ENCODE data around the gene ACTG1.

The ACTG1 gene

DNA sequence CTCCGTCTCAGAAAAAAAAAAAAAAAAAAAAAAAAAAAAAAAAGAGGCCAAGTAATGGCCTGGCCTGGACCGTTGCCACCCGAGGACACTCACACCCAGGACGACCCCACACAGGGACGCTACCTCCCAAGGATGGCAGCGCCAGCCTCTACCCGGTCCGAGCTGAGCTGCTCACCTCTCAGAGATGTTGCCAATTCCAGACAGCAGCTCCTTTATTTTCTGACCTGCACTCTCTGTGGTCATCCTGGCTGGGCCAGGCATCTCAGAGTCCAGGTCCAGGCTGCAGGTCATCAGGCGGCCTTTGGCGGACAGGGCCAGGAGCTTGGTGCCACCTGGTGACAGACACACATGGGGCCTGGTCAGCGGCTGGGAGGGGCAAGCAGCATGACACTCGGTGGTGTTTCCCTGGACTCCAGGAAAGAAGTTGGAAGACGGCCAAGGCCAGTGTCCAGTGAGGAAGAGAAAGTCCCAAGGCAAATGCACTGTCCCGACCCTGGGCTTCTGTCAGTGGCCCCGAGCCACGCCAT, 36.5 kb upstream of the ACTG1 start:
- DNase-seq (ENCODE audit: extremely low spot score) = no peak
- CTCF ChIA-PET = interaction anchor here (0.6 kb wide), 2 partner anchors 26 to 127 kb away, joined by 3 read pairs; no protein-coding TSS in a partner anchor
- no peak for TF ChIP-seq L3MBTL2 (conservative IDR thresholded peaks at IDR 0.05)
- no peak for TF ChIP-seq SP1 (IDR thresholded peaks at IDR 0.05)
- no peak for TF ChIP-seq BHLHE40 (IDR thresholded peaks at IDR 0.05; ENCODE audit: borderline replicate concordance)
- TF ChIP-seq SUZ12 (IDR thresholded peaks at IDR 0.05) = no peak
- no peak for TF ChIP-seq TARDBP (IDR thresholded peaks at IDR 0.05)
- TF ChIP-seq ARNT (IDR thresholded peaks at IDR 0.05) = no peak
- no peak for TF ChIP-seq LEF1 (IDR thresholded peaks at IDR 0.05; ENCODE audit: borderline replicate concordance)
- TF ChIP-seq, protein P1, sequence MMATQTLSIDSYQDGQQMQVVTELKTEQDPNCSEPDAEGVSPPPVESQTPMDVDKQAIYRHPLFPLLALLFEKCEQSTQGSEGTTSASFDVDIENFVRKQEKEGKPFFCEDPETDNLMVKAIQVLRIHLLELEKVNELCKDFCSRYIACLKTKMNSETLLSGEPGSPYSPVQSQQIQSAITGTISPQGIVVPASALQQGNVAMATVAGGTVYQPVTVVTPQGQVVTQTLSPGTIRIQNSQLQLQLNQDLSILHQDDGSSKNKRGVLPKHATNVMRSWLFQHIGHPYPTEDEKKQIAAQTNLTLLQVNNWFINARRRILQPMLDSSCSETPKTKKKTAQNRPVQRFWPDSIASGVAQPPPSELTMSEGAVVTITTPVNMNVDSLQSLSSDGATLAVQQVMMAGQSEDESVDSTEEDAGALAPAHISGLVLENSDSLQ (IDR thresholded peaks at IDR 0.05) = no peak
- TF ChIP-seq HDGF (IDR thresholded peaks at IDR 0.05; ENCODE audit: borderline replicate concordance) = no peak
- no peak for TF ChIP-seq ELF4 (IDR thresholded peaks at IDR 0.05)
- no peak for TF ChIP-seq FOXA1 (IDR thresholded peaks at IDR 0.05)
- TF ChIP-seq FOXK2 (IDR thresholded peaks at IDR 0.05) = no peak
- TF ChIP-seq NFRKB (IDR thresholded peaks at IDR 0.05) = no peak
- TF ChIP-seq ZNF384 (IDR thresholded peaks at IDR 0.05) = no peak
- TF ChIP-seq FOXM1 (IDR thresholded peaks at IDR 0.05; ENCODE audit: borderline replicate concordance) = no peak
- POLR2A ChIA-PET = no interaction called here

- no peak for TF ChIP-seq NFRKB (IDR thresholded peaks at IDR 0.05)
- no peak for TF ChIP-seq ELF4 (IDR thresholded peaks at IDR 0.05)
- TF ChIP-seq BHLHE40 (IDR thresholded peaks at IDR 0.05; ENCODE audit: borderline replicate concordance) = no peak
- TF ChIP-seq SUZ12 (IDR thresholded peaks at IDR 0.05) = no peak
- TF ChIP-seq L3MBTL2 (conservative IDR thresholded peaks at IDR 0.05) = no peak
- TF ChIP-seq HDGF (IDR thresholded peaks at IDR 0.05; ENCODE audit: borderline replicate concordance) = no peak
- POLR2A ChIA-PET = no interaction called here
- CTCF ChIA-PET = no interaction called here
- no peak for DNase-seq (ENCODE audit: extremely low spot score)
Measured at GRCh38 chr17:81547614-81547982, 35.0 kb upstream of the ACTG1 start.

DNA sequence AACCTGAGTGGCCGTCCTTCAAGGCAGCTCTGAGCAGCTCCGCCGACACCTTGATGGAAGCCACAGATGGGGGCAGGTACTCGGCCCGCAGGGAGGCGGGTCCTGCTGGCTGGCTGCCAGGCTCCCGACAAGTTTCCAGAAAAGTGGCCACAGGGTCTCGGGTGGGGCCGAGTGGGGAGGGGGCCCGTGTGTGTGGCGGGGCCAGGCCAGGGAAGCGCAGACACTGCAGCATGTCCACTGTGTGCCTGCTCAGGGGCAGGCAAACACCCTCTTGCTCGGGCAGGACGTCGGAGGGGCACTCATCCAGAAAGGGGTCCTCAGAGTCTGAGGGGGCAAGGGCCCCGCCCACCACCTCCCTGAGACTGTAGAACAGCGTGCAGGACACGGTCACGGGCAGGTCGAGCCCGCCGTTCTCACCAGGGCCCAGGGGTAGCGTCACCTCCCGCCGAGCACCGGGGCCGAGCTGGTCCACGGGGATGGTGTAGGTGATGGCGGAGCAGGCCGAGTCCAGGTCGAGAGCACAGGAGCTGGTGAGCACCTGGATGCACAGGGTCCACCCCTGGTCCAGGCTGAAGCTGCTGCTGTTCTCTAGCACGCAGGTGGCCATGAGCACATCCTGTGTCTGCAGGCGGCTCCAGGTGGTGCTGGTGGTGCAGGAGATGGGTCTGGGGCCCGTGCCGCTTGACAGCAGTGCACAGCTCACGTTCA, 34.5 kb upstream of the ACTG1 start:
- CTCF ChIA-PET = no interaction called here
- TF ChIP-seq ZNF384 (IDR thresholded peaks at IDR 0.05) (no peak), L3MBTL2 (conservative IDR thresholded peaks at IDR 0.05) (no peak), SP1 (IDR thresholded peaks at IDR 0.05) (no peak), BHLHE40 (IDR thresholded peaks at IDR 0.05; ENCODE audit: borderline replicate concordance) (no peak), FOXK2 (IDR thresholded peaks at IDR 0.05) (no peak), CTBP1 (IDR thresholded peaks at IDR 0.05; ENCODE audit: borderline replicate concordance) (no peak)
- no peak for DNase-seq (ENCODE audit: extremely low spot score)
- POLR2A ChIA-PET = interaction anchor here (1.2 kb wide), 1 partner anchor 10 kb away, joined by 4 read pairs; no protein-coding TSS in a partner anchor

DNA sequence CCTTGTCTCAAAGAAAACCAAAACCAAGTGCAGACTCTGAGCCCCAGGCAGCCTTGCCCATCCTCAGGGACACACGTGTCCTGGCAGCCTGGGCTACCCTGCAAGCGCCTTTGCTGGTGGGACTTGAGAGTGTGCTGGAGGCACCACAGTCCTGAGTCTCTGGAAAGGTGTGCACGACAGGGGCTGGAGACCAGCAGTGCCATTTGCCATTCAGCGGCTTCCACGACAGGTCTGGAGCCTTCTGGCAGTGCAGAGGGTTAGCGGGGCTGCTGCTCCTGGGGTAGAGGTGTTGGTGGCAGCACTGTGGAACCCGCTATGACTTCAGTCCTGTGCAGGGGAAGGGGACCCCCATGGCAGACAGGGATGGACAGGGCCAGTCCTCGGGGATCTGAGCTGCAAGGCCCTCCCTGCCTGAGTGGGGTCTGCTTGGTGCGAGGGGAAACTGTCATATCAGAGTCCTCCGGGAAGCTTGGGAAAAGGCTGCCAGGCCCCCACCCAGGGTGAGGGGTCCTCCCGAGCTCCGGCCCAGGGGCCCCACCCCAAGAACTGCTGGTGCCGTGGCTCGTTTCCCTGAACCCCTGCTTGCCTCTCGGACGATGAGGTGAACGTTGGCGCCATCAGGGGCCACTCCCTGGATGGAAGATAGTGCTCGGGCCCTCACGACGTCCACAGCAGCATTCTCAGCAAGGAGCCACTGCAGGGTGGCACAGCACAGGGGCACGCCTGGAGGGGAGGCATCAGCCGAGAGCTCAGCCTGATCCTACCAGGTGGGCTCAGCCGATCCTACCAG, 32.8 kb upstream of the ACTG1 start:
- DNase-seq (ENCODE audit: extremely low spot score) = no peak
- no peak for TF ChIP-seq HDGF (IDR thresholded peaks at IDR 0.05; ENCODE audit: borderline replicate concordance)
- no peak for TF ChIP-seq SP1 (IDR thresholded peaks at IDR 0.05)
- TF ChIP-seq CTBP1 (IDR thresholded peaks at IDR 0.05; ENCODE audit: borderline replicate concordance) = no peak
- TF ChIP-seq, protein P1 (IDR thresholded peaks at IDR 0.05) = no peak
- no peak for TF ChIP-seq FOXM1 (IDR thresholded peaks at IDR 0.05; ENCODE audit: borderline replicate concordance)
- no peak for TF ChIP-seq FOXA1 (IDR thresholded peaks at IDR 0.05)
- no peak for TF ChIP-seq ELF4 (IDR thresholded peaks at IDR 0.05)
- no peak for TF ChIP-seq L3MBTL2 (conservative IDR thresholded peaks at IDR 0.05)
- no peak for TF ChIP-seq ZNF384 (IDR thresholded peaks at IDR 0.05)
- TF ChIP-seq BHLHE40 (IDR thresholded peaks at IDR 0.05; ENCODE audit: borderline replicate concordance) = no peak
- no peak for TF ChIP-seq TARDBP (IDR thresholded peaks at IDR 0.05)
- no peak for TF ChIP-seq NFRKB (IDR thresholded peaks at IDR 0.05)
- no peak for TF ChIP-seq ARNT (IDR thresholded peaks at IDR 0.05)
- no peak for TF ChIP-seq SUZ12 (IDR thresholded peaks at IDR 0.05)
- TF ChIP-seq LEF1 (IDR thresholded peaks at IDR 0.05; ENCODE audit: borderline replicate concordance) = no peak
- TF ChIP-seq FOXK2 (IDR thresholded peaks at IDR 0.05) = no peak
- ChIA-PET CTCF (no interaction called here), POLR2A (interaction anchor here (1.2 to 1.5 kb wide), 2 partner anchors 9 to 12 kb away, joined by 4 read pairs; no protein-coding TSS in a partner anchor)

GRCh38 chr17:81544281-81544974, 31.8 kb upstream of the ACTG1 start:
- DNase-seq (ENCODE audit: extremely low spot score) = no peak
- no peak for TF ChIP-seq ELF4 (IDR thresholded peaks at IDR 0.05)
- no peak for TF ChIP-seq FOXK2 (IDR thresholded peaks at IDR 0.05)
- no peak for TF ChIP-seq L3MBTL2 (conservative IDR thresholded peaks at IDR 0.05)
- TF ChIP-seq CTBP1 (IDR thresholded peaks at IDR 0.05; ENCODE audit: borderline replicate concordance) = no peak
- TF ChIP-seq SUZ12 (IDR thresholded peaks at IDR 0.05) = no peak
- TF ChIP-seq BHLHE40 (IDR thresholded peaks at IDR 0.05; ENCODE audit: borderline replicate concordance) = no peak
- no peak for TF ChIP-seq FOXM1 (IDR thresholded peaks at IDR 0.05; ENCODE audit: borderline replicate concordance)
- TF ChIP-seq ARNT (IDR thresholded peaks at IDR 0.05) = no peak
- no peak for TF ChIP-seq LEF1 (IDR thresholded peaks at IDR 0.05; ENCODE audit: borderline replicate concordance)
- no peak for TF ChIP-seq TARDBP (IDR thresholded peaks at IDR 0.05)
- ChIA-PET POLR2A (interaction anchor here (1.4 to 3.5 kb wide), 3 partner anchors 7 to 289 kb away, joined by 3 to 22 read pairs (median 4); partner anchors contain the start of gene FAAP100), CTCF (interaction anchor here (0.6 kb wide), 1 partner anchor 234 kb away, joined by 3 read pairs; no protein-coding TSS in a partner anchor)

Measured in HEK293T (cell line).